ENCODE measurements around the gene SCNN1G.

Gene SCNN1G

DNA sequence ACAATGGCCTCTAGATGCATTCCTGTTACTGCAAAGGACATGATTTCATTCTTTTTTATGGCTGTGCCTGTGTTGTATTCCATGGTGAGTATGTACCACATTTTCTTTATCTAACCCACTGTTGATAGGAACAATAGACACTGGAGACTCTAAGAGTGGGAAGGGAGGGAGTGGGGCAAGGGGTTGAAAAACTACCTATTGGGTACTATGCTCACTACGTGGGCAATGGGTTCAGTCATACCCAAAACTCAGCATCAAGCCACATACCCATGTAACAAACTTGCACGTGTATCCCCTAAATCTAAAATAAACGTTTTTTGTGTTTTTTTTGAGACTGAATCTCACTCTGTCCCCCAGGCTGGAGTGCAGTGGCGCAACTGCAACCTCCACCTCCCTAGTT, 72.5 kb downstream of the SCNN1G start:
- DNase-seq, result no peak

- no peak for DNase-seq
These were observed 73.9 kb downstream of the SCNN1G start for GRCh38 chr16:23256440-23256839.

DNA sequence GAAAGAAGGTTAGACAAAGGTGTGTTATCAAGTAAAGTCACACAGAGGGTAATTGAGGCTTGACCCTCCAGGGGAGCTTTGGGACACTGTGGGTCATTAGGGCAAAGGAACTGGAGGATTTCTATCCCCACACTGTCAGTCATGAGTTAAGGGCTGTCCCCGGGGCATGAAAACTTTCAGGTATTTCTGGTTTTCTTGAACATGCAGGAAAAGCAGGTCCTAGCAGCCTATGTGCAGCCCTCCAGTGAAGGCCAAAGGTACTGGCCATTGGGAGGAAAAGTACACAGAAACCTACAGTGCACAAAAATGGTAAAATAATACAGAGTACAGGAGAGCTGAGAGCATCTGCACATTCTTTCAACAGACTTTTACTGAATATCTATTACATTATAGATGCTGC, 75.1 kb downstream of the SCNN1G start:
- DNase-seq, result no peak

DNA sequence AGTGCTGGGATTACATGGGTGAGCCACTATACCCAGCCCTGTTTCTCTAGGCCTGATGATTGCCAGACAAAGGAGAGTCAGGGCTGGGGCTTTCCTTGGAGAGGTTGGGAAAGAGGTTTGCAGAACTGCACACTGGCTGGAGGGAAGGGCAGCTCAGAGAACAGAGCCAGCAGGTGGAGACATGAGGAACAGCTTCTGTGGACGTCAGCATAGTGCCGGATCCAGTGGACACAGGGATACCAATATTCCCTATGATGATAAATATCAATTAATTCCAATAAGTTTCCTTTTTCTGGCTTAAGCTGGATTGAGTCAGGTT, 76.3 kb downstream of the SCNN1G start:
- no peak for DNase-seq

All from KG1 (cell line).